GM12878 (cell line): Measurements from ENCODE around the gene CPNE6. TPM values are rescaled to one million over a fixed set of nuclear protein-coding genes. Genes with fewer than 3 reads are reported as not detected.

ENCODE experiments used
- BACH1 ChIP-seq: fragments of 450-650 bp; IDR thresholded peaks from 2 replicates; pipeline ENCODE4 v1.6.1; 2017; ENCODE audit warnings: mild to moderate bottlenecking, borderline replicate concordance
- BHLHE40 ChIP-seq, 2 experiments: fragments of 450-650 bp in 1 of 2; IDR thresholded peaks; 2 replicates each; pipeline ENCODE4 v1.6.1; 2011 to 2017; ENCODE audit warnings: low read depth in 2 of 2, borderline replicate concordance in 1 of 2, improper control_type of control experiment in 1 of 2, low read length in 1 of 2, mild to moderate bottlenecking in 1 of 2
- CBX3 ChIP-seq: fragments of 200-600 bp; sonication (generic); IDR thresholded peaks from 2 replicates; pipeline ENCODE4 v1.6.1; 2016; ENCODE audit warnings: low read depth, borderline replicate concordance
- CHD4 ChIP-seq: fragments of 200-600 bp; sonication (generic); IDR thresholded peaks from 2 replicates; pipeline ENCODE4 v1.6.1; 2016; ENCODE audit warnings: mild to moderate bottlenecking
- DPF2 ChIP-seq: fragments of 450-650 bp; IDR thresholded peaks from 2 replicates; pipeline ENCODE4 v1.6.1; 2017; ENCODE audit warnings: mild to moderate bottlenecking
- EZH2 ChIP-seq: IDR thresholded peaks from 2 replicates; pipeline ENCODE4 v1.6.1; 2012; ENCODE audit warnings: low read depth, mild to moderate bottlenecking, control low read depth, inconsistent platforms, low read length, borderline replicate concordance; ENCODE audit not compliant: control insufficient read depth
- HDAC2 ChIP-seq: fragments of 200-600 bp; sonication (generic); IDR thresholded peaks from 2 replicates; pipeline ENCODE4 v1.6.1; 2017
- HDGF ChIP-seq: fragments of 450-650 bp; IDR thresholded peaks from 2 replicates; pipeline ENCODE4 v1.6.1; 2016; ENCODE audit warnings: antibody characterized with exemption
- IKZF1 ChIP-seq: fragments of 450-650 bp; conservative IDR thresholded peaks from 2 replicates; pipeline ENCODE4 v1.6.1; 2017; ENCODE audit warnings: antibody characterized with exemption, mild to moderate bottlenecking
- MTA2 ChIP-seq: fragments of 450-650 bp; IDR thresholded peaks from 2 replicates; pipeline ENCODE4 v1.6.1; 2016; ENCODE audit warnings: low read depth, mild to moderate bottlenecking, moderate library complexity
- NFYB ChIP-seq: IDR thresholded peaks from 2 replicates; pipeline ENCODE4 v1.6.1; 2011; ENCODE audit warnings: low read depth, mild to moderate bottlenecking, low read length, improper control_type of control experiment, moderate library complexity; ENCODE audit not compliant: insufficient read depth
- POU2F2 ChIP-seq: IDR thresholded peaks from 3 replicates; pipeline ENCODE4 v1.6.1; 2011; ENCODE audit warnings: low read depth, mild to moderate bottlenecking, low read length, borderline replicate concordance
- RB1 ChIP-seq: fragments of 450-650 bp; formaldehyde crosslinking; IDR thresholded peaks from 2 replicates; pipeline ENCODE4 v1.6.1; 2017; ENCODE audit warnings: mild to moderate bottlenecking, borderline replicate concordance
- SMAD5 ChIP-seq: IDR thresholded peaks from 2 replicates; pipeline ENCODE4 v1.6.1; 2016; ENCODE audit warnings: antibody characterized with exemption, low read depth
- SMC3 ChIP-seq: IDR thresholded peaks from 2 replicates; pipeline ENCODE4 v1.6.1; 2011; ENCODE audit warnings: low read length, improper control_type of control experiment, borderline replicate concordance
- ZNF384 ChIP-seq: IDR thresholded peaks from 2 replicates; pipeline ENCODE4 v1.6.1; 2012; ENCODE audit warnings: low read depth, mild to moderate bottlenecking, low read length, improper control_type of control experiment, borderline replicate concordance
- ZZZ3 ChIP-seq: IDR thresholded peaks from 2 replicates; pipeline ENCODE4 v1.6.1; 2011; ENCODE audit warnings: low read depth; ENCODE audit not compliant: control insufficient read depth, insufficient read length
- polyA plus RNA-seq, 11 experiments: library from polyadenylated mRNA; depleted of rRNA in 4 of 11; unstranded in 6 of 11; stranded (reverse) in 5 of 11; fragments of >200 nt; fragmentation: Nextera tagmentation in 4 of 11; fragmentation: Illumina TruSeq in 1 of 11; extraction: Ambion mirVana in 4 of 11; extraction: Trizol in 1 of 11; gene quantifications; 1 replicate in 1 of 11; 2 replicates in 10 of 11; pipeline versions ENCODE4 v1.2.1 to v1.2.3, GENCODE V29; 2011 to 2016; ENCODE audit warnings: inconsistent platforms in 2 of 11, missing spikeins in 2 of 11, low read depth in 1 of 11
- total RNA-seq, 4 experiments: library from RNA; depleted of rRNA in 3 of 4; stranded (reverse); fragments of >200 nt in 3 of 4; fragmentation: Illumina TruSeq in 1 of 4; extraction: Trizol in 1 of 4; gene quantifications; 2 replicates each; pipeline versions ENCODE4 v1.2.1 to v1.2.3, GENCODE V29; 2013 to 2021
- TF ChIP-seq, protein P1 (sequence below): fragments of 450-650 bp; conservative IDR thresholded peaks from 2 replicates; pipeline ENCODE4 v1.6.1; 2017; ENCODE audit warnings: mild to moderate bottlenecking, moderate library complexity
- TF ChIP-seq, protein P2 (sequence below): fragments of 450-650 bp; IDR thresholded peaks from 2 replicates; pipeline ENCODE4 v1.6.1; 2017; ENCODE audit warnings: antibody characterized with exemption, mild to moderate bottlenecking, moderate library complexity
- TF ChIP-seq, protein P3 (sequence below): fragments of 450-650 bp; IDR thresholded peaks from 2 replicates; pipeline ENCODE4 v1.6.1; 2018; ENCODE audit warnings: borderline replicate concordance, mild to moderate bottlenecking; ENCODE audit not compliant: partially characterized antibody
- TF ChIP-seq, protein P4 (sequence below): fragments of 450-650 bp; IDR thresholded peaks from 2 replicates; pipeline ENCODE4 v1.6.1; 2017; ENCODE audit warnings: borderline replicate concordance

The CPNE6 gene
- total and polyA plus RNA-seq, 10 of the 15 experiments (the other 5 are each of a cell fraction or from before 2014, with no cell fraction given), result 0.06 to 0.43 (median 0.18) TPM; not detected in 3

DNA sequence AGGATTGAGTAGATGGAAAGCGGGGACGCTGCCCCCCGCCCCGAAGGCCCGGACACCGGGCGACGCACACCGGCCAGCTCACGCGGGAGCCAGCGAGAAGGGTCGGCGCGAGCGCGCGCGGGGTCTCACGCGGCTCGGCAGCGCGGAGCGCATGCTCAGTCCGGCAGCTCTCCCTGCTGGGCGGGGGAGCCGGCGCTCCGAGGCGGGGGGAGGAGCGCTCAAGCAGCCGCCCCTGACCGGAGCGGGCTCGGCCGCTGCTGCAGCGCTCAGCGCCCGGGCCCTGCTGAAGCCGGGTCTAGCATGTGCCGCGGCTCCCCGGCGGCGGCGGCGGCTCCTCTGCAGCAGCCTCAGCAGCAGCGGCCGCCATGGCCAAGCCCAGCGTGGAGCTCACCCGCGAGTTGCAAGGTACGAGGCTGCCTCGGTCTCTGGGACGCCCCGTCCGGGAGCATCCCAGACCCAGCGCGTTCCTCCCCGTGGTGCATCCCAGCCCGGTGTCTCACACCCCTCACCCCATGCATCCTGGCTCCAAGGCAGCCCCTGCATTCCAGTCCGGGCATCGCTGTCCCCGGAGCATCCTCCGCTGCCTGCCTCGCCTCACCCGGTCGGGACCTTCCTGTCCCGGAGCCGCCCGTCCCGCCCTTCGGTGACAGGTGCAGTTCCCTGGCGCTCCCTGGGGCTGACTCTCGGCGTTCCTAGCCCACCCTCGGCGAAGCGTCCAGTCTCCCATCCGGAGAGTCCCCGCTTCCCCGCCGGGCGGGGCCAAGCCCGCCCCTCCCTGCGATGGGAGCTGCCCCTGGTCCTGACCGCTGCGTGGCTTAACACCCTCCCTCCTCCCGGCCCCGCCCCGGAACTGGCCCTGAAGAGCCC, 19.3 kb upstream of the CPNE6 start, which contains the start of gene CARMIL3 (continued):
- TF ChIP-seq, protein P1, sequence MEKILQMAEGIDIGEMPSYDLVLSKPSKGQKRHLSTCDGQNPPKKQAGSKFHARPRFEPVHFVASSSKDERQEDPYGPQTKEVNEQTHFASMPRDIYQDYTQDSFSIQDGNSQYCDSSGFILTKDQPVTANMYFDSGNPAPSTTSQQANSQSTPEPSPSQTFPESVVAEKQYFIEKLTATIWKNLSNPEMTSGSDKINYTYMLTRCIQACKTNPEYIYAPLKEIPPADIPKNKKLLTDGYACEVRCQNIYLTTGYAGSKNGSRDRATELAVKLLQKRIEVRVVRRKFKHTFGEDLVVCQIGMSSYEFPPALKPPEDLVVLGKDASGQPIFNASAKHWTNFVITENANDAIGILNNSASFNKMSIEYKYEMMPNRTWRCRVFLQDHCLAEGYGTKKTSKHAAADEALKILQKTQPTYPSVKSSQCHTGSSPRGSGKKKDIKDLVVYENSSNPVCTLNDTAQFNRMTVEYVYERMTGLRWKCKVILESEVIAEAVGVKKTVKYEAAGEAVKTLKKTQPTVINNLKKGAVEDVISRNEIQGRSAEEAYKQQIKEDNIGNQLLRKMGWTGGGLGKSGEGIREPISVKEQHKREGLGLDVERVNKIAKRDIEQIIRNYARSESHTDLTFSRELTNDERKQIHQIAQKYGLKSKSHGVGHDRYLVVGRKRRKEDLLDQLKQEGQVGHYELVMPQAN, result peak; percentile 39; the same call in 1 of the 2 replicates
- TF ChIP-seq BHLHE40 (IDR thresholded peaks at IDR 0.05; ENCODE audit: borderline replicate concordance in 1 of 2, low read depth in 2 of 2, low read length in 1 of 2), result peak in 1 of 2 experiments; percentile 56; a peak in 2 of 4 replicates
- TF ChIP-seq SMC3, result no peak
- no peak for TF ChIP-seq POU2F2
- 0 out of 2 replicates have a peak, but pooled peaks have one; percentile 51 for TF ChIP-seq RB1
- TF ChIP-seq EZH2, result no peak
- no peak for TF ChIP-seq CBX3
- peak; percentile 69 for TF ChIP-seq IKZF1
- TF ChIP-seq, protein P2, sequence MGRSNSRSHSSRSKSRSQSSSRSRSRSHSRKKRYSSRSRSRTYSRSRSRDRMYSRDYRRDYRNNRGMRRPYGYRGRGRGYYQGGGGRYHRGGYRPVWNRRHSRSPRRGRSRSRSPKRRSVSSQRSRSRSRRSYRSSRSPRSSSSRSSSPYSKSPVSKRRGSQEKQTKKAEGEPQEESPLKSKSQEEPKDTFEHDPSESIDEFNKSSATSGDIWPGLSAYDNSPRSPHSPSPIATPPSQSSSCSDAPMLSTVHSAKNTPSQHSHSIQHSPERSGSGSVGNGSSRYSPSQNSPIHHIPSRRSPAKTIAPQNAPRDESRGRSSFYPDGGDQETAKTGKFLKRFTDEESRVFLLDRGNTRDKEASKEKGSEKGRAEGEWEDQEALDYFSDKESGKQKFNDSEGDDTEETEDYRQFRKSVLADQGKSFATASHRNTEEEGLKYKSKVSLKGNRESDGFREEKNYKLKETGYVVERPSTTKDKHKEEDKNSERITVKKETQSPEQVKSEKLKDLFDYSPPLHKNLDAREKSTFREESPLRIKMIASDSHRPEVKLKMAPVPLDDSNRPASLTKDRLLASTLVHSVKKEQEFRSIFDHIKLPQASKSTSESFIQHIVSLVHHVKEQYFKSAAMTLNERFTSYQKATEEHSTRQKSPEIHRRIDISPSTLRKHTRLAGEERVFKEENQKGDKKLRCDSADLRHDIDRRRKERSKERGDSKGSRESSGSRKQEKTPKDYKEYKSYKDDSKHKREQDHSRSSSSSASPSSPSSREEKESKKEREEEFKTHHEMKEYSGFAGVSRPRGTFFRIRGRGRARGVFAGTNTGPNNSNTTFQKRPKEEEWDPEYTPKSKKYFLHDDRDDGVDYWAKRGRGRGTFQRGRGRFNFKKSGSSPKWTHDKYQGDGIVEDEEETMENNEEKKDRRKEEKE, result no peak
- TF ChIP-seq DPF2, result peak; percentile 65; the same call in 1 of the 2 replicates
- no peak for TF ChIP-seq HDGF
- no peak for TF ChIP-seq SMAD5
- no peak for TF ChIP-seq MTA2
- no peak for TF ChIP-seq ZZZ3
- no peak for TF ChIP-seq HDAC2
- TF ChIP-seq NFYB, result no peak
- TF ChIP-seq, protein P3, sequence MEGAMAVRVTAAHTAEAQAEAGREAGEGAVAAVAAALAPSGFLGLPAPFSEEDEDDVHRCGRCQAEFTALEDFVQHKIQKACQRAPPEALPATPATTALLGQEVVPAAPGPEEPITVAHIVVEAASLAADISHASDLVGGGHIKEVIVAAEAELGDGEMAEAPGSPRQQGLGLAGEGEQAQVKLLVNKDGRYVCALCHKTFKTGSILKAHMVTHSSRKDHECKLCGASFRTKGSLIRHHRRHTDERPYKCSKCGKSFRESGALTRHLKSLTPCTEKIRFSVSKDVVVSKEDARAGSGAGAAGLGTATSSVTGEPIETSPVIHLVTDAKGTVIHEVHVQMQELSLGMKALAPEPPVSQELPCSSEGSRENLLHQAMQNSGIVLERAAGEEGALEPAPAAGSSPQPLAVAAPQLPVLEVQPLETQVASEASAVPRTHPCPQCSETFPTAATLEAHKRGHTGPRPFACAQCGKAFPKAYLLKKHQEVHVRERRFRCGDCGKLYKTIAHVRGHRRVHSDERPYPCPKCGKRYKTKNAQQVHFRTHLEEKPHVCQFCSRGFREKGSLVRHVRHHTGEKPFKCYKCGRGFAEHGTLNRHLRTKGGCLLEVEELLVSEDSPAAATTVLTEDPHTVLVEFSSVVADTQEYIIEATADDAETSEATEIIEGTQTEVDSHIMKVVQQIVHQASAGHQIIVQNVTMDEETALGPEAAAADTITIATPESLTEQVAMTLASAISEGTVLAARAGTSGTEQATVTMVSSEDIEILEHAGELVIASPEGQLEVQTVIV, result no peak
- TF ChIP-seq, protein P4, sequence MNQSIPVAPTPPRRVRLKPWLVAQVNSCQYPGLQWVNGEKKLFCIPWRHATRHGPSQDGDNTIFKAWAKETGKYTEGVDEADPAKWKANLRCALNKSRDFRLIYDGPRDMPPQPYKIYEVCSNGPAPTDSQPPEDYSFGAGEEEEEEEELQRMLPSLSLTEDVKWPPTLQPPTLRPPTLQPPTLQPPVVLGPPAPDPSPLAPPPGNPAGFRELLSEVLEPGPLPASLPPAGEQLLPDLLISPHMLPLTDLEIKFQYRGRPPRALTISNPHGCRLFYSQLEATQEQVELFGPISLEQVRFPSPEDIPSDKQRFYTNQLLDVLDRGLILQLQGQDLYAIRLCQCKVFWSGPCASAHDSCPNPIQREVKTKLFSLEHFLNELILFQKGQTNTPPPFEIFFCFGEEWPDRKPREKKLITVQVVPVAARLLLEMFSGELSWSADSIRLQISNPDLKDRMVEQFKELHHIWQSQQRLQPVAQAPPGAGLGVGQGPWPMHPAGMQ, result no peak
- TF ChIP-seq BACH1, result peak; percentile 88
- no peak for TF ChIP-seq CHD4
- no peak for TF ChIP-seq ZNF384
